GM19463 (cell line): ENCODE measurements around the gene PEAR1.

Experiments used
- ATAC-seq: cut with Tn5 transposase; IDR thresholded peaks from one replicate; pipeline ENCODE4 v1.9.1; 2021; ENCODE audit warnings: mild to moderate bottlenecking, moderate library complexity; ENCODE audit not compliant: unreplicated experiment

The PEAR1 gene

DNA sequence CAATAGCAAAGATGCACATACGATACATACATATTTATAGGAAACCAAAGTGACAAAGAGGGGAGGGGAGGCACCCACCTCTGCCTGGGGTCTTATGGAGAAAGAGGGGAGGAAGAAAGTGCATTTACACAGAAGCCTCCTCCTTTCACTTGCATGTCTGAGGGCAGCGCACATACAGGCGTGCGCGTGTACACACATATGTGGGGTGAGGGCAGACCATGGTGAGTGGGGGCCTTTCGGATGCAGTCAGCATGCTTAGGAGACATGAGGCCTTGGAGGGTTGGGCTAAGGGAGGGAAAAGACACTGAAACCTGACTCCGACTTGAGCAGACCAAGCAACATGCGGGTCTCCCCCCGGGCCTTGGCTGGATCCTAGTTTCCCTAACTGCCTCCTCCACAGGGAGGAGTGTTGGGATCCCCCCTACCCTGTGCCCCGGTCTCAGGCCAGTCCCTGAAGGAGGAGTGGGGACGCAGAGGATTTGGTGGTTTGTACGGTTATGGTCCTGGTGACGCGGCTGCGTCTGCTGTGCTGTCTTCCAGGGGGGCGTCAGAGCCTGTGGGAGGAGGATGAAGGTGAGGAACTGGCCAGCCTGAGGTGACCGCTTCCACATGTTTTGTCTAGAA is 42.1 kb downstream of the PEAR1 start:
- ATAC-seq: no peak

- ATAC-seq: no peak
These were observed 42.7 kb downstream of the PEAR1 start for GRCh38 chr1:156936191-156936590.

DNA sequence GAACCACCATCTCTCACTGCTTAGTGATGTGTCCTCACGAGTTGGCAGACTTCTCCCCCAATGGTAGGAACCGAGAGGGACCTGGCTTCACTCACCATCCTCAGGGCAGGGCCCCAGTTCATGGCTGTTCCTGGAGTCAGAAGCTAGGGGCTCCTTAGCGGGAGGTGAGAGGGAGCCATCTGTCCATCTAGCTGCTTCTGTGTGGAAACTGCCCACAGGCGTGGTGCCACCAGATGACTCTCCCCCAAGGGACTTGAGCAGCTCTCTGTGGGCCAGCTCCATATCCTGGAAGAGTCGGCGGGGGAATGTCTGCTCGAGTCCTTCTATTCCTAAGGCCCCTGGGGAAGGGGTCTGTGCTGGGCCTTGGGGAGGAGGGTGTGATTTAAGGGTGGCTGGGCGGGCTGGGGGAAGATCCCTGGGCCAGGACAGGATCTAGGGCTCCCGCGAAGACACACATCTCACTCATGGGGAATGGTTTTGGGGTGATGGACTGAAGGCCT is 43.3 kb downstream of the PEAR1 start:
- no peak for ATAC-seq

GRCh38 chr1:156937883-156938282 is 44.4 kb downstream of the PEAR1 start:
- no peak for ATAC-seq

DNA sequence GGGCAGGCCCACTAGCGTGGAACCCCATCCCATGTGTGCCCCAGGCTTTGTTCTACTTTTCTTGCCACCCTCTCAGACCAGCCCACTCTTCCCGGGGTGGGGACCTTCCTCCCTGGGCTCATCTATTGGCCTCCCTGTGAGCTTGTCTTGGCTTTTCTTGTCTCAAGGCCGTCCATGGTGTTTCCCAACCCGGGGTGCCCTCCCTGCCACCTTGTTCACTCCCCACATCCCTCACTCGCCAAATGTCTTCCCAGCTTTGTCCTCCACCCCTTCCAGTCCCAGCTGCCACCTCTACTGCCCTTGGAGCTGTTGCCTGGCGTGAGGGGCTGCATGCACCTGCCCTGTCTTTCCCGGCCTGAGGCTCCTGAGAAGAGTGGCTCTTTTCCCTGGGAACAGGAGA is 45.3 kb downstream of the PEAR1 start:
- ATAC-seq: no peak

DNA sequence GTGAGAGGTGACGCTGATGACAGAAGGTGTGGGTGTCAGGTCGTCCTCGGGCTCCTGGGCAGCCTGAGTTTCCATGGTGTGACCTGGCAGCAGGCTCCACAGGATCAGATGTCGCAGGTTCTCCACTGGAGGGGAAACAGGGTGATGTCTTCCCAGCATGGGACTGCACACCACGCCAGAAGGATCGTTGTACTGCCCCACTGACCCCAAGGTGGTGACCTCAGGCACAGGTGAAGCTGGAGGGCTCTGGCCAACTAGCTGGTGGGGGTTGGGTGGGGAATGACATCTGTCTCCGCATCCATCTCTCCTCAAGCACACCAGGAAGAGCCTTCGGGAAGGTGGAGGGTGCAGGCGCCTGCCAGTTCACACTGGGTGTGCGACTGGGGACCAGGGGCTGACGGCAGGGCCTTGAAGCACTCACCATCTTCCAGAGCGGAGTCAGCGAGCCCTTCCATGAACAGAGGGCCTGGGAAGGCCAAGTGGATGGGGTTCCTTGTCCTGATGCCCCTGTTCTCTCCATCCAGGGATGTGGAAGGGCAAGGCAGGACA is 46.3 kb downstream of the PEAR1 start:
- ATAC-seq: no peak

- ATAC-seq: no peak
These were observed 48.2 kb downstream of the PEAR1 start for GRCh38 chr1:156941675-156942074.

- no peak for ATAC-seq
These were observed 48.7 kb downstream of the PEAR1 start for GRCh38 chr1:156942176-156942575.

GRCh38 chr1:156942576-156942975 is 49.1 kb downstream of the PEAR1 start:
- ATAC-seq: no peak

GRCh38 chr1:156943756-156944155 is 50.2 kb downstream of the PEAR1 start:
- no peak for ATAC-seq

- ATAC-seq: no peak
These were observed 50.8 kb downstream of the PEAR1 start for GRCh38 chr1:156944268-156944667.

DNA sequence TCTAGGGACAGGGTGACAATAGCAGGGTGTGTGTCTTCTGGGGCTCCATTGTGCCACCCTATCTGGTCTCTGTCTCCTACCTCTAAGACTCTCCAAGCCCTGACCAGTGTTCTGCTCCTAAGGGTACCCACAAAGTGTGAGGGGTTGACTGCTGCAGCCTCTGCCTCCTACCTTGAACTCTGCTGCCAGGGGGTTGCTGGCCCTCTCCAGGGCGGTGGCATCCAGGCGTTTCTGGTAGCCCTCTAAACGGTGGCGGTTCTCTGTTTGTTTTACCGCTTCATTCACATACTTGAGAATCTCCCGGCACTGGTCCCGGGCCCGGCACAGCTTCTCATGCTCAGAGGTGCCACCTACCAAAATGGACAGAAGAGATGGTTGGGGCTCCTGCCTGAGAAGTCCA is 51.3 kb downstream of the PEAR1 start:
- no peak for ATAC-seq

- ATAC-seq: no peak
These were observed 52.6 kb downstream of the PEAR1 start for GRCh38 chr1:156945881-156946661.

- no peak for ATAC-seq
These were observed 53.6 kb downstream of the PEAR1 start for GRCh38 chr1:156947127-156947526.

- ATAC-seq: no peak
These were observed 54.5 kb downstream of the PEAR1 start for GRCh38 chr1:156947818-156948525.

GRCh38 chr1:156948708-156949107 is 55.2 kb downstream of the PEAR1 start:
- ATAC-seq: no peak

DNA sequence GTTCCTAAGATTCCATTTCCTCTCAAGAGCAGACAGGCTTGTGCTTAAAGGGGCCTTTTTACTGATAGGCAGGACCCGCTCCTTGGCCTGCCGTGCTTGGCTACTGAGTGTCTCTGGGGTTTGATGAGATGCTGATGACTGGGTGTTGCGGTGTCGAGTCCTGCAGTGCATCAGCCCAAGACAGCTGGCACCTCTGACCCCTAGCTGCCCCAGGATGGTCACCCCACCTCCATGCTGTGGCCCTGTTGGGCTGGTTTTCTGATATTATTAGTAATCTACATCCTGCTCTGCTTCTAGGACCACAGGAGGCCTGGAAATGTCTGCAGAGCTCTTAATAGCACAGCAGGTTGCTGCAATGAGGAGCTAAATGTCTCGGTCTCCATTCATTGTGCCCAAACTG is 55.6 kb downstream of the PEAR1 start:
- no peak for ATAC-seq

DNA sequence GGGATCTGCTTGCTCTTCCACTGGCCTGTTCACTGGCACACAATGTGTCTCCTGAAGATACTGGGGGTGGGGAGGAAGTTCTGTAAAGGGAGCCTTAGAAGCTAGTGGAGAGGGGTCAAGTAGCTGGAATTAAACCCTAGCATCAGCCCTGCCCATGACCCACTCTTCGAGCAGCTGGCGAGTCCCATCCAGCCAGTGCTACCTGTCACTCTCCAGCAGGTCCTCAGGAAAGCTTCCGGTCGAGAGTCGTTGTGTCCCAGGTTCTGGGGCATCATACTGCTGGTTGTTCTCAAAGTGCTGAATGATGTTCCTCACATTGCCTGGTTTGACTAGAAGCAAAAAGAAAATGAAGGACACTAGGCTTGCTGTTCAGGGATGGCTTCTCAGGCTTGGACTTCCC is 57.9 kb downstream of the PEAR1 start:
- ATAC-seq: no peak

- no peak for ATAC-seq
These were observed 60.1 kb downstream of the PEAR1 start for GRCh38 chr1:156953571-156953970.

- ATAC-seq: no peak
These were observed 62.8 kb downstream of the PEAR1 start for GRCh38 chr1:156956333-156956732.

DNA sequence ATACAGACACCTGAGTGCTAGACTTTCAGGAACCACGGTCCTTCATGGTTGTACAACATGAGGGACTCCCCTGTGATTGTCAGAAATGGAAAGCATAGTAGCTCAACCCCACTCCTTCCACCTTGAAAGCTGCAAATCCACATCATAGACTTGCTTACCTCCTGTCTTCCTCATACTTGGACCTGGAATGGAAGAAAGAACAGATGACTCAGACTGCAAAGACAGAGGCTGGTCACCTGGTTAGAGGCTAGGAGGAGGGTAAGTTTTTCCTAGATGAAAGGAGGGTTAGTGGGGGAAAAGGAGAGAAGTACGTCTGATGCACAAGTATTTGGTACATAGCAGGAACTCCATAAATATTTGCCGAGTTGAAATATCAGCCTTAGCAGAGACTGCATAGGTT is 64.1 kb downstream of the PEAR1 start:
- ATAC-seq: no peak
